Sigmoid colon (tissue), 7 donors: ENCODE data around the gene CEP43. TPM values are rescaled to one million over a fixed set of nuclear protein-coding genes. Genes with fewer than 3 reads are reported as not detected.

Experiments
- DNase-seq: peaks from one replicate; pipeline ENCODE4 v3.0.0-alpha.2; 2019
- H3K27ac ChIP-seq, 4 donors: fragments of 200-600 bp; sonication (generic); one replicate each; pipeline ENCODE4 v1.5.1; 2016 to 2019; ENCODE audit warnings: mild to moderate bottlenecking in 1 of 4
- H3K27me3 ChIP-seq, 3 donors: fragments of 200-600 bp; sonication (generic); one replicate each; pipeline ENCODE4 v1.5.1; 2019; ENCODE audit warnings: mild to moderate bottlenecking in 1 of 3
- H3K36me3 ChIP-seq, 4 donors: fragments of 200-600 bp; sonication (generic); one replicate each; pipeline ENCODE4 v1.5.1; 2016 to 2019
- H3K4me1 ChIP-seq, 4 donors: fragments of 200-600 bp; sonication (generic); one replicate each; pipeline ENCODE4 v1.5.1; 2017 to 2019
- H3K4me3 ChIP-seq, 4 donors: fragments of 200-600 bp; sonication (generic); one replicate each; pipeline ENCODE4 v1.5.1; 2017 to 2019; ENCODE audit warnings: mild to moderate bottlenecking in 2 of 4, moderate library complexity in 1 of 4
- H3K9me3 ChIP-seq, 4 donors: fragments of 200-600 bp in 3 of 4; sonication (generic) in 3 of 4; one replicate each; pipeline versions ENCODE4 v1.5.1 to v1.6.1; 2013 to 2019
- EP300 ChIP-seq, 4 donors: sonication (generic); formaldehyde crosslinking; IDR thresholded peaks; one replicate each; pipeline ENCODE4 v1.6.1; 2017; ENCODE audit warnings: antibody characterized with exemption in 4 of 4
- POLR2A ChIP-seq, 2 donors: fragments of 450-650 bp; IDR thresholded peaks; one replicate each; pipeline ENCODE4 v1.6.1; 2016; ENCODE audit warnings: antibody characterized with exemption in 2 of 2, mild to moderate bottlenecking in 2 of 2, moderate library complexity in 2 of 2
- POLR2AphosphoS5 ChIP-seq, 4 donors: sonication (generic); formaldehyde crosslinking; IDR thresholded peaks; one replicate each; pipeline ENCODE4 v1.6.1; 2017; ENCODE audit warnings: antibody characterized with exemption in 4 of 4
- WGBS, 2 donors: extraction: QIAGEN DNeasy Blood & Tissue Kit; methylation state at CpG; one replicate each; pipeline ENCODE4 v1.1.7; 2013; 5-methylcytosine and 5-hydroxymethylcytosine counted together
- intact Hi-C: fragments of 100-400 bp; cut with DNase I; formaldehyde crosslinking; loops from one replicate; pipeline ENCODE4 v1.15.1; 2023
- polyA plus RNA-seq, 3 donors: library from polyadenylated mRNA; stranded (reverse); fragments of 200-250 nt; gene quantifications; one replicate each; pipeline ENCODE4 v1.2.3, GENCODE V29; 2013
- total RNA-seq, 4 donors: library from RNA; depleted of rRNA; stranded (reverse); fragments of >200 nt; gene quantifications; one replicate each; pipeline ENCODE4 v1.1.0, GENCODE V29; 2016
- TF ChIP-seq, protein P1 (sequence below), 4 experiments: fragments of 450-650 bp in 3 of 4; fragments of 200-600 bp in 1 of 4; IDR thresholded peaks; one replicate each; pipeline ENCODE4 v1.5.1; 2016 to 2019; ENCODE audit warnings: antibody characterized with exemption in 4 of 4, mild to moderate bottlenecking in 3 of 4, moderate library complexity in 2 of 4
- donor health status: healthy with polysubstance abuse.
- donor health status: Bipolar disorder and iron deficiency.
- donor health status: healthy.

CEP43 gene
- total and polyA plus RNA-seq, 7 donors, result 6.6 to 19.7 (median 14.3) TPM

DNA sequence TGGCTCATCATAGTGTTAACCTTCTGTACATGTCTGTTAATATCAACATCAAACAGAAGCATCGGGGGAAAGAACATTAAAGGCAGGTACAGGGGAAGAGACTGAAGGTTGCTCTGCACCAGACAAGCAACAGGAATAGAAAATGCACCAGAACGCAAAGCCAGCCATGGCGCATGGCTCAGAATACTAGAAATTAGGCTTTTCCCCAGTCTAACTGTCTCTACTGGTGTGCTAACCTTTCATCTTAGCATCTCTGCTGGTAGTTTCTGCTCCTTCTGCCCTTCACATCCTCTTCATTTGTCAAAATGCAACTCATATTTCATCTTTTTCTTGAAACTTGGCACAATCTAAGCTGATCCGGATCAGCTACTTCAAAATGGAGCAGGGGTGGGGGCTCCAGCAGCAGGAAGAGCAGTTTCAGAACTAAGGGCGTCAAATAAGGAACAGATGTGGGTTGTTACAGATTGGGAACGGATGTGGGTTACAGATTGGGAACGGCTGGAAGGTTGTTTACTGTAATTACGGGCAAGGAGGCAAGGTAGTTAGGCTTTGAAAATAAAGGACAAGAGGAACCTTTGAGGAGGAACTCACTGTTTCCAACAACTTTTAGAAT is 29.7 kb upstream of the CEP43 start:
- no peaks in the 10 kb centered on the region for H3K9me3 ChIP-seq
- peaks cover 0 to 5% (median 0%) of the 10 kb centered on the region in 4 donors for H3K4me1 ChIP-seq
- no peaks in the 10 kb centered on the region for H3K27me3 ChIP-seq
- WGBS, 2 donors, result 59 to 87% methylated on average over 8 of the region's 8 CpGs
- H3K4me3 ChIP-seq, result no peak overlapping the region
- no peak overlapping the region for H3K27ac ChIP-seq
- DNase-seq, result no peak
- H3K36me3 ChIP-seq, result no peaks in the 10 kb centered on the region
- intact Hi-C loops, result no loop called here
- no peak for TF ChIP-seq EP300 (IDR thresholded peaks at IDR 0.05)
- TF ChIP-seq, protein P1, sequence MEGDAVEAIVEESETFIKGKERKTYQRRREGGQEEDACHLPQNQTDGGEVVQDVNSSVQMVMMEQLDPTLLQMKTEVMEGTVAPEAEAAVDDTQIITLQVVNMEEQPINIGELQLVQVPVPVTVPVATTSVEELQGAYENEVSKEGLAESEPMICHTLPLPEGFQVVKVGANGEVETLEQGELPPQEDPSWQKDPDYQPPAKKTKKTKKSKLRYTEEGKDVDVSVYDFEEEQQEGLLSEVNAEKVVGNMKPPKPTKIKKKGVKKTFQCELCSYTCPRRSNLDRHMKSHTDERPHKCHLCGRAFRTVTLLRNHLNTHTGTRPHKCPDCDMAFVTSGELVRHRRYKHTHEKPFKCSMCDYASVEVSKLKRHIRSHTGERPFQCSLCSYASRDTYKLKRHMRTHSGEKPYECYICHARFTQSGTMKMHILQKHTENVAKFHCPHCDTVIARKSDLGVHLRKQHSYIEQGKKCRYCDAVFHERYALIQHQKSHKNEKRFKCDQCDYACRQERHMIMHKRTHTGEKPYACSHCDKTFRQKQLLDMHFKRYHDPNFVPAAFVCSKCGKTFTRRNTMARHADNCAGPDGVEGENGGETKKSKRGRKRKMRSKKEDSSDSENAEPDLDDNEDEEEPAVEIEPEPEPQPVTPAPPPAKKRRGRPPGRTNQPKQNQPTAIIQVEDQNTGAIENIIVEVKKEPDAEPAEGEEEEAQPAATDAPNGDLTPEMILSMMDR (IDR thresholded peaks at IDR 0.05), result no peak
- TF ChIP-seq POLR2AphosphoS5 (IDR thresholded peaks at IDR 0.05), result no peak
- TF ChIP-seq POLR2A (IDR thresholded peaks at IDR 0.05), result no peak

GRCh38 chr6:166970091-166970490 is 29.1 kb upstream of the CEP43 start:
- intact Hi-C loops, result no loop called here
- Histone ChIP-seq H3K27me3 (no peaks in the 10 kb centered on the region), H3K27ac (no peak overlapping the region), H3K36me3 (no peaks in the 10 kb centered on the region), H3K4me3 (no peak overlapping the region), H3K4me1 (peaks cover 0 to 5% (median 0%) of the 10 kb centered on the region in 4 donors), H3K9me3 (no peaks in the 10 kb centered on the region)
- no peak for DNase-seq
- TF ChIP-seq, protein P1 (IDR thresholded peaks at IDR 0.05), result no peak
- TF ChIP-seq POLR2AphosphoS5 (IDR thresholded peaks at IDR 0.05), result no peak
- TF ChIP-seq POLR2A (IDR thresholded peaks at IDR 0.05), result no peak
- TF ChIP-seq EP300 (IDR thresholded peaks at IDR 0.05), result no peak

GRCh38 chr6:166970776-166971175 is 28.4 kb upstream of the CEP43 start:
- no peak for TF ChIP-seq POLR2A (IDR thresholded peaks at IDR 0.05)
- TF ChIP-seq EP300 (IDR thresholded peaks at IDR 0.05), result no peak
- TF ChIP-seq, protein P1 (IDR thresholded peaks at IDR 0.05), result no peak
- no peak for TF ChIP-seq POLR2AphosphoS5 (IDR thresholded peaks at IDR 0.05)
- Histone ChIP-seq H3K27ac (no peak overlapping the region), H3K9me3 (no peaks in the 10 kb centered on the region), H3K4me1 (peaks cover 0 to 5% (median 0%) of the 10 kb centered on the region in 4 donors), H3K36me3 (no peaks in the 10 kb centered on the region), H3K4me3 (no peak overlapping the region), H3K27me3 (no peaks in the 10 kb centered on the region)
- 91% methylated on average over 17 of the region's 17 CpGs for WGBS, 2 donors
- DNase-seq, result no peak
- intact Hi-C loops, result no loop called here

GRCh38 chr6:166971271-166971670 is 27.9 kb upstream of the CEP43 start:
- Histone ChIP-seq H3K4me3 (no peak overlapping the region), H3K27me3 (no peaks in the 10 kb centered on the region), H3K36me3 (no peaks in the 10 kb centered on the region), H3K27ac (no peak overlapping the region), H3K4me1 (peaks cover 0 to 5% (median 0%) of the 10 kb centered on the region in 4 donors), H3K9me3 (no peaks in the 10 kb centered on the region)
- TF ChIP-seq, protein P1 (IDR thresholded peaks at IDR 0.05), result no peak
- TF ChIP-seq EP300 (IDR thresholded peaks at IDR 0.05) (no peak), POLR2AphosphoS5 (IDR thresholded peaks at IDR 0.05) (no peak), POLR2A (IDR thresholded peaks at IDR 0.05) (no peak)
- intact Hi-C loops, result no loop called here
- DNase-seq, result no peak
- WGBS, 2 donors, result 89 to 90% methylated on average over 8 of the region's 8 CpGs

DNA sequence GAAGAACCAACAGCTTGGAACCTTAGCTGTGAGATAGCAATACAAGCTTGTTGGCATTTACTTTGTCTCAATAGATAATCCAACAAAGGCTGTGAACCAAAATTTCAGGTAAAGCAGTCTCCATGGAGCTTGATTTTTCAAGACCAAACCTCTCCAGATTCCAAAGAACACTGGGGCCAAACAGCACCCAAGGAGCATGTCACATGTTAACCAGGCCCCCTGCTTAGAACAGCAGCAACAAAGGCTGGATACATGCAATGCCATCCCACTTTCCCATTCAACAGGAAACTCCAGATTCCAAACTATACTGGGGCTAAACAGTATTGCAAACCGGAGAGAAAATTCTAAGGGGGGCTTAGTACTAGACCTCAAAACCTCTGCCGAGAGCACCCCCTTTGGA is 27.1 kb upstream of the CEP43 start:
- Histone ChIP-seq H3K36me3 (no peaks in the 10 kb centered on the region), H3K27ac (no peak overlapping the region), H3K9me3 (no peaks in the 10 kb centered on the region), H3K4me1 (peaks cover 0 to 6% (median 0%) of the 10 kb centered on the region in 4 donors), H3K27me3 (no peaks in the 10 kb centered on the region), H3K4me3 (no peak overlapping the region)
- no peak for TF ChIP-seq POLR2AphosphoS5 (IDR thresholded peaks at IDR 0.05)
- TF ChIP-seq EP300 (IDR thresholded peaks at IDR 0.05), result no peak
- TF ChIP-seq, protein P1 (IDR thresholded peaks at IDR 0.05), result no peak
- no peak for DNase-seq
- intact Hi-C loops, result no loop called here
- WGBS, 2 donors, result 98 to 99% methylated on average over 2 of the region's 2 CpGs
